Subcutaneous adipose tissue (tissue), 4 donors: Measurements from ENCODE around the gene PCDHGB5. TPM values are rescaled to one million over a fixed set of nuclear protein-coding genes. Genes with fewer than 3 reads are reported as not detected.

Experiments used
- CTCF ChIP-seq: fragments of 450-650 bp; IDR thresholded peaks from one replicate; pipeline ENCODE4 v1.5.1; 2016; ENCODE audit warnings: low read depth, mild to moderate bottlenecking, control low read depth, antibody characterized with exemption, moderate library complexity
- total RNA-seq, 4 donors: library from RNA; depleted of rRNA; stranded (reverse); fragments of >200 nt; gene quantifications; one replicate each; pipeline ENCODE4 v1.1.0, GENCODE V29; 2016

The PCDHGB5 gene
- total RNA-seq, 4 donors from 2014 or later: 5.3 to 7.0 (median 6.7) TPM

- no peak for TF ChIP-seq CTCF
Measured at GRCh38 chr5:141439411-141440141, 41.8 kb downstream of the PCDHGB5 start.

- TF ChIP-seq CTCF: no peak
Measured at GRCh38 chr5:141440341-141440740, 42.6 kb downstream of the PCDHGB5 start.

- no peak for TF ChIP-seq CTCF
Measured at GRCh38 chr5:141441571-141442170, 43.9 kb downstream of the PCDHGB5 start.

Other genes starting within 250 kb of the PCDHGB5 start
- 1 to 10 TPM in 1 of 4 donors, under 1 TPM in 2, not detected in 1; 0.85 to 1.3 (median 0.94) TPM for gene PCDHB6, start 247.9 kb upstream of the PCDHGB5 start, total RNA-seq
- 1 to 10 TPM in 3 of 4 donors, under 1 TPM in 1; 0.49 to 1.5 (median 1.3) TPM for gene PCDHB7, start 225.3 kb upstream of the PCDHGB5 start, total RNA-seq
- gene PCDHB8, start 220.2 kb upstream of the PCDHGB5 start, total RNA-seq: 1 to 10 TPM in 1 of 4 donors, under 1 TPM in 3; 0.38 to 1.1 (median 0.67) TPM
- 1 to 10 TPM; 2.2 to 4.9 (median 2.7) TPM for gene PCDHB16, start 215.6 kb upstream of the PCDHGB5 start, total RNA-seq
- gene PCDHB9, start 210.8 kb upstream of the PCDHGB5 start, total RNA-seq: 1 to 10 TPM; 1.0 to 2.4 (median 2.1) TPM
- gene PCDHB10, start 205.6 kb upstream of the PCDHGB5 start, total RNA-seq: 1 to 10 TPM; 2.4 to 4.7 (median 2.4) TPM
- gene PCDHB11, start 198.3 kb upstream of the PCDHGB5 start, total RNA-seq: 1 to 10 TPM; 1.4 to 3.5 (median 2.1) TPM
- 1 to 10 TPM; 1.0 to 3.1 (median 2.3) TPM for gene PCDHB12, start 189.2 kb upstream of the PCDHGB5 start, total RNA-seq
- gene PCDHB13, start 184.0 kb upstream of the PCDHGB5 start, total RNA-seq: 1 to 10 TPM; 1.9 to 3.8 (median 2.8) TPM
- gene PCDHB14, start 174.6 kb upstream of the PCDHGB5 start, total RNA-seq: 1 to 10 TPM; 1.8 to 3.8 (median 2.1) TPM
- 1 to 10 TPM in 2 of 4 donors, under 1 TPM in 2; 0.34 to 1.9 (median 0.96) TPM for gene PCDHB15, start 152.6 kb upstream of the PCDHGB5 start, total RNA-seq
- gene SLC25A2, start 93.9 kb upstream of the PCDHGB5 start, total RNA-seq: 1 to 10 TPM in 2 of 4 donors, under 1 TPM in 2; 0.85 to 2.3 (median 1.0) TPM
- gene TAF7, start 77.2 kb upstream of the PCDHGB5 start, total RNA-seq: 10 to 100 TPM; 41.1 to 77.9 (median 50.1) TPM
- under 1 TPM; under 0.01 to 0.38 (median 0.33) TPM for gene PCDHGA1, start 67.4 kb upstream of the PCDHGB5 start, total RNA-seq
- 1 to 10 TPM; 2.3 to 6.5 (median 2.6) TPM for gene PCDHGA2, start 59.2 kb upstream of the PCDHGB5 start, total RNA-seq
- gene PCDHGA3, start 54.1 kb upstream of the PCDHGB5 start, total RNA-seq: 1 to 10 TPM; 1.8 to 3.6 (median 2.4) TPM
- gene PCDHGB1, start 47.8 kb upstream of the PCDHGB5 start, total RNA-seq: 1 to 10 TPM in 3 of 4 donors, under 1 TPM in 1; 0.75 to 2.3 (median 1.5) TPM
- gene PCDHGA4, start 42.9 kb upstream of the PCDHGB5 start, total RNA-seq: 1 to 10 TPM; 2.7 to 4.0 (median 3.5) TPM
- 1 to 10 TPM; 2.1 to 5.3 (median 3.8) TPM for gene PCDHGB2, start 38.0 kb upstream of the PCDHGB5 start, total RNA-seq
- 1 to 10 TPM; 2.7 to 5.8 (median 3.3) TPM for gene PCDHGA5, start 33.8 kb upstream of the PCDHGB5 start, total RNA-seq
- 1 to 10 TPM; 1.5 to 4.4 (median 1.9) TPM for gene PCDHGB3, start 27.7 kb upstream of the PCDHGB5 start, total RNA-seq
- 1 to 10 TPM; 3.1 to 6.2 (median 3.4) TPM for gene PCDHGA6, start 24.1 kb upstream of the PCDHGB5 start, total RNA-seq
- 1 to 10 TPM; 1.8 to 5.1 (median 3.7) TPM for gene PCDHGA7, start 15.2 kb upstream of the PCDHGB5 start, total RNA-seq
- 1 to 10 TPM; 2.3 to 4.1 (median 3.1) TPM for gene PCDHGB4, start 10.2 kb upstream of the PCDHGB5 start, total RNA-seq
- gene PCDHGA8, start 5.3 kb upstream of the PCDHGB5 start, total RNA-seq: 1 to 10 TPM; 1.5 to 2.8 (median 1.5) TPM
- gene PCDHGA9, start 4.8 kb downstream of the PCDHGB5 start, total RNA-seq: 1 to 10 TPM; 4.1 to 8.3 (median 5.6) TPM
- gene PCDHGB6, start 10.1 kb downstream of the PCDHGB5 start, total RNA-seq: 1 to 10 TPM; 4.6 to 7.7 (median 5.8) TPM
- 1 to 10 TPM; 4.4 to 6.0 (median 4.6) TPM for gene PCDHGA10, start 15.0 kb downstream of the PCDHGB5 start, total RNA-seq
- 10 to 100 TPM in 1 of 4 donors, 1 to 10 TPM in 3; 7.2 to 10.4 (median 8.2) TPM for gene PCDHGB7, start 19.7 kb downstream of the PCDHGB5 start, total RNA-seq
- 1 to 10 TPM; 3.4 to 6.2 (median 4.2) TPM for gene PCDHGA11, start 23.1 kb downstream of the PCDHGB5 start, total RNA-seq
- gene PCDHGA12, start 32.6 kb downstream of the PCDHGB5 start, total RNA-seq: 1 to 10 TPM; 3.8 to 9.2 (median 5.7) TPM
- 10 to 100 TPM; 16.5 to 35.4 (median 30.4) TPM for gene PCDHGC3, start 78.0 kb downstream of the PCDHGB5 start, total RNA-seq
- 10 to 100 TPM in 1 of 4 donors, 1 to 10 TPM in 3; 1.0 to 10.9 (median 1.9) TPM for gene PCDHGC4, start 87.1 kb downstream of the PCDHGB5 start, total RNA-seq
- gene PCDHGC5, start 91.1 kb downstream of the PCDHGB5 start, total RNA-seq: 1 to 10 TPM in 2 of 4 donors, under 1 TPM in 2; 0.82 to 1.8 (median 1.2) TPM
- 10 to 100 TPM; 48.2 to 65.0 (median 55.0) TPM for gene DIAPH1, start 221.1 kb downstream of the PCDHGB5 start, total RNA-seq
- 10 to 100 TPM; 37.7 to 49.1 (median 40.3) TPM for gene HDAC3, start 238.9 kb downstream of the PCDHGB5 start, total RNA-seq
- 1 to 10 TPM in 2 of 4 donors, under 1 TPM in 2; 0.49 to 1.9 (median 1.4) TPM for gene RELL2, start 239.1 kb downstream of the PCDHGB5 start, total RNA-seq